GM18526 (cell line): ENCODE measurements around the gene PARVB.

Source experiments
- POLR2A ChIP-seq: IDR thresholded peaks from 3 replicates; pipeline ENCODE4 v1.6.1; 2011; ENCODE audit not compliant: insufficient read length; ENCODE audit errors: extremely low read depth

Gene PARVB

DNA sequence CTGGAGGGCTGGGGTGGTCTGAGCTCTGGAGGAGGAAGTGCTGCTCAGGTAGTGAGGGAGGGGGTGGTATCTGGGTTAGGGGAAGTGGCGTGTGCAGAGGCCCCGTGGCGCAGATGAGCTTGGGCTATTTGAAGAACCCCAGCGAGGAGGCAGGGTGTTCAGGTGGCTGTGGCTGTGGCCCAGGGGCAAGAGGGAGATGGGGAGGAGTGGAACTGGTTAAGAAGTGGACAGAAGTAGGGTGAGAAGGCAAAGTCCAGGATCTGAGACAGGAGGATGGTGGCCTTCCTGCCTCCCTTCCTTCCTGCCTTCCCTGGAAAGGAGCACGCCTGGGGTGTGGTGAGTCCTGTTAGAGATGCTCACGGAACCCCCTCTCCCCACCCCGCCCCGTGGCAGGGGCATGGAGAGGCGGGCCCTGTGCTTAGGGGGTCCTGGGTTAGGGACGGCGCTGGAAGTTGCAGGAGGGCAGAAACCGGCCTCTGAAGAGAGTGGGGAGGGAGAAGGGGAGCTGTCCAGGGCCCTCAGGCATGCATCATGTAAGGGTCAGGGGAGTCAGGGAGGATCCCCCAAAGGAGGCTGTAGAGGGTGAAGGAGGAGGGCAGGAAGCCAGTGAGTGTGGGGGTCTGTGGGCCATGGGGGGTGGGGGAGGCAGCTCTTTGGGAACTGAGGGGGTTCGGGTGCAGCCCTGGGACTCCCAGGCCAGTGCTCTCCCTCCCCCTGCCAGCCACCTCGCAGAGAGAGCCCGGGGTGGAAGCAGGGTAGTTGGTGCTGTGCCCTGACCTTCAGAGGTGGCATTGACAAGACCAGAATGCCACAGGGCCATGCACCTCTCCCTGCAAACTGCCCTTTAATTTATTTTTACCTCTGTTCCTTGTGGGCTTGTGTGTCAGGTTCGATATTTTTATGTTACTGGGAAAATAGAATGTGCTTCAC is 92.9 kb downstream of the PARVB start:
- no peak for TF ChIP-seq POLR2A

GRCh38 chr22:44117746-44118145 is 93.6 kb downstream of the PARVB start:
- no peak for TF ChIP-seq POLR2A

DNA sequence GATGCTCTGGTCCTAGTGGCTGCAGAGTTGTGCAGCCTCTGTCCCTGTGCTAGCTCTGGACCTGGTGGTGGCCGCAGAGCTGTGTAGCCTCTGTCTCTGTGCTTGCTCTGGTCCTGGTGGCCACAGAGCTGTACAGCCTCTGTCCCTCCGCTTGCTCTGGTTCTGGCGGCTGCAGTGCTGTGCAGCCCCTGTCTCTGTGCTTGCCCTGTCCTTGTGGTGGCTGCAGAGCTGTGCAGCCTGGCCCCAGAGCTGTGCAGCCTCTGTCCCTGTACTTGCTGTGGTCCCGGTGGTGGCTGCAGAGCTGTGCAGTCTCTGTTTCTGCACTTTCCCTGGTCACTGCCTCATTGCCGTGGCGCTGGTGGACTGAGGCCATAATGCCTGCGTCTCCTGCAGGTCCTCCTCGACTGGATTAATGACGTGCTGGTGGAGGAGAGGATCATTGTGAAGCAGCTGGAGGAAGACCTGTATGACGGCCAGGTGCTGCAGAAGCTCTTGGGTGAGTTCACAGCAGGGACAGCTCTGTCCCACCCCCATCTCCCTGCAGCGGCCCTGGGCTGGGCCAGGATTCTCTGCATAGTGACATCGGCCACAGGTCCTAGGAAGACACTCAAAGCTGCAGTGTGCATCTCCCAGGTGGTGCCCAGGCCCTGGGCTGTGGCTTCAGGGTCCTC is 94.7 kb downstream of the PARVB start:
- no peak for TF ChIP-seq POLR2A

GRCh38 chr22:44119669-44120313 is 95.7 kb downstream of the PARVB start:
- no peak for TF ChIP-seq POLR2A

GRCh38 chr22:44120314-44120704 is 96.2 kb downstream of the PARVB start:
- TF ChIP-seq POLR2A, result no peak

GRCh38 chr22:44125421-44125820 is 101.3 kb downstream of the PARVB start:
- no peak for TF ChIP-seq POLR2A

DNA sequence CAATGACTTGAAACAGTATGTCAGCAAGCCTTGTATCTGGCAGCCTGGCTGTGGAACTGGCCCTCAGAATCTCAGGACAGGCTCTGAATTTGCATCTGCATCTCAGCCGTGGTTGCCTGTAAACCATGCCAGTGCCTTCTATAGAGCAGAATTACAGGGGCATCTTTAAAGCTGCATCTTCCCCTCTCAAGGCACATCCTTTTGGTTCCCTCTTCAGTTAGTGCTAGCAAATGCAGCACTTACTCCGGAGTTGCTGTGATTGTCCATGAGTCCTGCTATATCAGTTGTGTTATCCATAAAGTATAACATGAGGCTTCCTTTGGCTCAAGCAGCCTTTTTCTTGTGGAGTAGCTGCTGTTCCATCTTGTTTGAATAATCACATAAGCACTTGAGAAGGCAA is 102.7 kb downstream of the PARVB start:
- no peak for TF ChIP-seq POLR2A

DNA sequence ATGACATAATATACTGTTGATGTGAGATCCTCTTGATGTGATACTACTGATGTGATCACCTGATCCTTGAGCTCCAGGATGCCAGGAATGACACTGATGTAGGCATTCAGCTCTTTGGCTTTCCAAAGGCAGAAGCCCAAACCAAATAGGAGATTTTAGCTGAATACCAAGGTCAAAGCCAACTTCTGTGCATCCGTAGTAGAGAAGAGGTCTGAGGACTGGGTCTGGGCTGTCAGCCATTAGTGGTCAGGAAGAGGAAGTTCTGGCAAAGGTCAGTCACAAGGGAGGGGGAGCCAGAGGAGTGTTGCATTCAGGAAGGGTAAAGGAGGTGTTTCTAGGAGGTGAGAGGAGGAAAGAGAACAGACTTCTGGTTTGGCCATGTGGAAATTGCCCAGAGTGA is 103.3 kb downstream of the PARVB start:
- no peak for TF ChIP-seq POLR2A

- TF ChIP-seq POLR2A, result no peak
Observed at GRCh38 chr22:44128958-44129618, 105.0 kb downstream of the PARVB start.

GRCh38 chr22:44129619-44129976 is 105.5 kb downstream of the PARVB start:
- TF ChIP-seq POLR2A, result no peak

- no peak for TF ChIP-seq POLR2A
Observed at GRCh38 chr22:44130076-44130711, 106.1 kb downstream of the PARVB start.

GRCh38 chr22:44131412-44131811 is 107.3 kb downstream of the PARVB start:
- no peak for TF ChIP-seq POLR2A

DNA sequence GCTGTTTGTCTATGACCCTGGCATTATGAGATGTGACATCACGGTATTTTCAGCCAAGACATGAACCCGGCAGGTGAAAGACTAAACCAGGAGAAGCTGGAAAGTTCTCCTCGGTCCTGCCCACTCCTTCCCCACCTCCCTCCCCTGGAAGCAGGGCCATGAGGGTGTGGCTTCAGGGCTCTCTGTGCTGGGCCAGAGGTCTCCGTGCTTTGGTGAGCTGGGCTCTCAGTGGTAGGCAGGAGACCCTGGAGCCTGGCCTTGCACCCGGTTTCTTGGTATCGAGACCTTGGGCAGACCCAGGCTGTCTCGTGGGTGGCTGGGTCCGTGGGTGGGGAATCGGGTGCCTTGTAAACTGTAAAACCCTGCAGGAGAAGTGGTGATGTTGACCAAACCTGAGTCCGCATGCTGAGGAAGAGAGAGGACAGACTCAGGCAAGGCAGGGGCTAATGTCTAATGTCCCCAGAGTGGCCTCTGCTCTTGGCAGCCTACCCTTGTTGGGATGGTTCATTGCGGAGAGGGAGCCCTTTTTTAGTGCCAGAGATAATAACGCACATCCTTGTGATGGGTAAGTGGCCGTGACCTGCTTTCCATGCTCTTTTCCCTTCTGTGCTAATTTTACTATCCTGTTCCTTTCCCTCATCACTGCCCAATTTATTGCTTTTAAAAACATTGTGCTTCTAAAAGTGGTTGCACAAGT is 108.0 kb downstream of the PARVB start:
- TF ChIP-seq POLR2A, result no peak

- TF ChIP-seq POLR2A, result no peak
Observed at GRCh38 chr22:44132724-44133123, 108.6 kb downstream of the PARVB start.
